HL-60 (cell line): ENCODE measurements around the gene HES7.

Source experiments
- DNase-seq, 2 experiments: peaks; one replicate each; pipeline ENCODE4 v3.0.0-alpha.2; 2010 to 2020; ENCODE audit warnings: low read depth in 1 of 2, low spot score in 1 of 2
- H3K27ac ChIP-seq: fragments of 250-450 bp; sonication (Bioruptor Pico); replicated peaks from 2 replicates; pipeline ENCODE4 v1.5.1; 2020; ENCODE audit warnings: mild to moderate bottlenecking, moderate library complexity
- H3K27me3 ChIP-seq: fragments of 250-450 bp; sonication (Bioruptor Pico); 2 replicates; pipeline ENCODE4 v1.5.1; 2021; ENCODE audit warnings: mild to moderate bottlenecking, moderate library complexity; ENCODE audit not compliant: insufficient read depth, poor library complexity, severe bottlenecking
- H3K4me3 ChIP-seq: replicated peaks from 2 replicates; pipeline ENCODE4 v1.5.1; 2011; ENCODE audit warnings: mild to moderate bottlenecking, control low read depth, low read length; ENCODE audit not compliant: insufficient read depth
- GABPA ChIP-seq: IDR thresholded peaks from 2 replicates; pipeline ENCODE4 v1.6.1; 2012; ENCODE audit warnings: low read depth
- POLR2AphosphoS5 ChIP-seq: IDR thresholded peaks from 2 replicates; pipeline ENCODE4 v1.6.1; 2012; ENCODE audit warnings: low read depth
- SPI1 ChIP-seq: IDR thresholded peaks from 2 replicates; pipeline ENCODE4 v1.6.1; 2012; ENCODE audit warnings: low read depth, mild to moderate bottlenecking, borderline replicate concordance
- TF ChIP-seq, protein P1 (sequence below): IDR thresholded peaks from 2 replicates; pipeline ENCODE4 v1.6.1; 2012; ENCODE audit warnings: low read depth; ENCODE audit not compliant: insufficient replicate concordance
- TF ChIP-seq, protein P2 (sequence below): IDR thresholded peaks from one replicate; pipeline ENCODE4 v1.5.1; 2011; ENCODE audit warnings: low read length, control low read depth, inconsistent platforms; ENCODE audit not compliant: insufficient read depth

The HES7 gene

DNA sequence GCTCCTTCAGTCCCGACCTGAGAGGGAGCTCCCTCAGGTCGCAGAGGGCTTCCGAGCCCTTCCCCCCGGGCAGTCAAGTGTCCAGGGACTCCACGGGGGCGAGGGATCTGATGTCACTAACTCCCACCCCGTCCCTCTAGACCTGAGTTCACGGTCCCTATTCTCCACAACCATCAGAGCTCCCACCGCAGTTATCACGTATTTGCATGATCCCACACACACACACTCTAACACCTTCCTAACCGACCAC lies 32.0 kb upstream of the HES7 start:
- H3K27ac ChIP-seq = peak overlapping the region; percentile 56
- DNase-seq = no peak
- H3K4me3 ChIP-seq = peak overlapping the region; percentile 47
- H3K27me3 ChIP-seq = no peaks in the 10 kb centered on the region
- no peak for TF ChIP-seq POLR2AphosphoS5
- TF ChIP-seq, protein P1, sequence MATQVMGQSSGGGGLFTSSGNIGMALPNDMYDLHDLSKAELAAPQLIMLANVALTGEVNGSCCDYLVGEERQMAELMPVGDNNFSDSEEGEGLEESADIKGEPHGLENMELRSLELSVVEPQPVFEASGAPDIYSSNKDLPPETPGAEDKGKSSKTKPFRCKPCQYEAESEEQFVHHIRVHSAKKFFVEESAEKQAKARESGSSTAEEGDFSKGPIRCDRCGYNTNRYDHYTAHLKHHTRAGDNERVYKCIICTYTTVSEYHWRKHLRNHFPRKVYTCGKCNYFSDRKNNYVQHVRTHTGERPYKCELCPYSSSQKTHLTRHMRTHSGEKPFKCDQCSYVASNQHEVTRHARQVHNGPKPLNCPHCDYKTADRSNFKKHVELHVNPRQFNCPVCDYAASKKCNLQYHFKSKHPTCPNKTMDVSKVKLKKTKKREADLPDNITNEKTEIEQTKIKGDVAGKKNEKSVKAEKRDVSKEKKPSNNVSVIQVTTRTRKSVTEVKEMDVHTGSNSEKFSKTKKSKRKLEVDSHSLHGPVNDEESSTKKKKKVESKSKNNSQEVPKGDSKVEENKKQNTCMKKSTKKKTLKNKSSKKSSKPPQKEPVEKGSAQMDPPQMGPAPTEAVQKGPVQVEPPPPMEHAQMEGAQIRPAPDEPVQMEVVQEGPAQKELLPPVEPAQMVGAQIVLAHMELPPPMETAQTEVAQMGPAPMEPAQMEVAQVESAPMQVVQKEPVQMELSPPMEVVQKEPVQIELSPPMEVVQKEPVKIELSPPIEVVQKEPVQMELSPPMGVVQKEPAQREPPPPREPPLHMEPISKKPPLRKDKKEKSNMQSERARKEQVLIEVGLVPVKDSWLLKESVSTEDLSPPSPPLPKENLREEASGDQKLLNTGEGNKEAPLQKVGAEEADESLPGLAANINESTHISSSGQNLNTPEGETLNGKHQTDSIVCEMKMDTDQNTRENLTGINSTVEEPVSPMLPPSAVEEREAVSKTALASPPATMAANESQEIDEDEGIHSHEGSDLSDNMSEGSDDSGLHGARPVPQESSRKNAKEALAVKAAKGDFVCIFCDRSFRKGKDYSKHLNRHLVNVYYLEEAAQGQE = no peak
- TF ChIP-seq, protein P2, sequence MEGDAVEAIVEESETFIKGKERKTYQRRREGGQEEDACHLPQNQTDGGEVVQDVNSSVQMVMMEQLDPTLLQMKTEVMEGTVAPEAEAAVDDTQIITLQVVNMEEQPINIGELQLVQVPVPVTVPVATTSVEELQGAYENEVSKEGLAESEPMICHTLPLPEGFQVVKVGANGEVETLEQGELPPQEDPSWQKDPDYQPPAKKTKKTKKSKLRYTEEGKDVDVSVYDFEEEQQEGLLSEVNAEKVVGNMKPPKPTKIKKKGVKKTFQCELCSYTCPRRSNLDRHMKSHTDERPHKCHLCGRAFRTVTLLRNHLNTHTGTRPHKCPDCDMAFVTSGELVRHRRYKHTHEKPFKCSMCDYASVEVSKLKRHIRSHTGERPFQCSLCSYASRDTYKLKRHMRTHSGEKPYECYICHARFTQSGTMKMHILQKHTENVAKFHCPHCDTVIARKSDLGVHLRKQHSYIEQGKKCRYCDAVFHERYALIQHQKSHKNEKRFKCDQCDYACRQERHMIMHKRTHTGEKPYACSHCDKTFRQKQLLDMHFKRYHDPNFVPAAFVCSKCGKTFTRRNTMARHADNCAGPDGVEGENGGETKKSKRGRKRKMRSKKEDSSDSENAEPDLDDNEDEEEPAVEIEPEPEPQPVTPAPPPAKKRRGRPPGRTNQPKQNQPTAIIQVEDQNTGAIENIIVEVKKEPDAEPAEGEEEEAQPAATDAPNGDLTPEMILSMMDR = no peak
- TF ChIP-seq GABPA = no peak
- TF ChIP-seq SPI1 = no peak

GRCh38 chr17:8155231-8155995 lies 31.5 kb upstream of the HES7 start:
- Histone ChIP-seq H3K27ac (peak overlapping the region; percentile 56), H3K4me3 (peak overlapping the region; percentile 47), H3K27me3 (no peaks in the 10 kb centered on the region)
- TF ChIP-seq, protein P1 = no peak
- TF ChIP-seq POLR2AphosphoS5 = no peak
- no peak for TF ChIP-seq GABPA
- no peak for TF ChIP-seq SPI1
- TF ChIP-seq, protein P2 = no peak
- no peak for DNase-seq

DNA sequence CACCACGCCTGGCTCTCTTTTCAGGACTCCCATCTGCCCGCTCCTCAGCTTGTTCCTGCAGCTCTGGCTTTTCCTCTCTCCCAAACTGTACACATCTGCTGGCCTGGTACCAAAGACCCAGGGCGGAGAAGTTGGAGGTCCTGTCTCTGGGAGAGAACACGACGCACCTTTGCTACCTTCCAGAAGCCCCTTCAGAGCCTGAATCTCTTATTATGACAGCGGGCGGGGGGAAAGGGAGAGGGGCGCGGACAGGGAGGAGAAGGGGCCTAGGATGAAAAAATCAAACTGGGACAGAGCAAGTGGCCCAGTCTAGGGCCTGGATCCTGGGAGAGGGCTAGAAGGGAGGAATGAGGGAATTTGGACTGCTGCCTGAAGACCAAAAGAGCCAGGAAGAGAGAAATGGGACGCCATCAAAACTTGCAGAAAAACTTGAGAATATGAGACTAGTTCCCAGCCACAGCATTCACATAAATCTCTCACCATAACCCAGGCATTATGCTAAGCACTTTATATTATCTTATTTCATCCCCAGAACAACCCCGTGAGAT lies 30.8 kb upstream of the HES7 start:
- TF ChIP-seq, protein P1 = no peak
- TF ChIP-seq POLR2AphosphoS5 (no peak), SPI1 (no peak), GABPA (no peak)
- TF ChIP-seq, protein P2 = no peak
- Histone ChIP-seq H3K4me3 (no peak overlapping the region), H3K27me3 (no peaks in the 10 kb centered on the region), H3K27ac (peak overlapping the region; percentile 61; the same call in 1 of the 2 replicates)
- DNase-seq = no peak
